Colonic mucosa (tissue), 4 donors: ENCODE data around the gene SLC27A1. TPM values are rescaled to one million over a fixed set of nuclear protein-coding genes. Genes with fewer than 3 reads are reported as not detected.

ENCODE experiments used
- DNase-seq: peaks from one replicate; pipeline ENCODE4 v3.0.0-alpha.2; 2020
- H3K27ac ChIP-seq: fragments of 200-600 bp; one replicate; pipeline ENCODE4 v1.8.0; 2021
- H3K27me3 ChIP-seq: fragments of 200-600 bp; one replicate; pipeline ENCODE4 v1.8.0; 2021
- H3K36me3 ChIP-seq: fragments of 200-600 bp; one replicate; pipeline ENCODE4 v1.8.0; 2021
- H3K4me1 ChIP-seq: fragments of 200-600 bp; one replicate; pipeline ENCODE4 v1.8.0; 2021; ENCODE audit warnings: mild to moderate bottlenecking
- H3K4me3 ChIP-seq: fragments of 200-600 bp; one replicate; pipeline ENCODE4 v1.8.0; 2021
- H3K9ac ChIP-seq, 2 donors: one replicate each; pipeline ENCODE4 v1.7.0; 2013; ENCODE audit warnings: control low read depth in 2 of 2, low read depth in 2 of 2, low read length in 2 of 2
- H3K9me3 ChIP-seq: fragments of 200-600 bp; one replicate; pipeline ENCODE4 v1.8.0; 2021
- intact Hi-C: fragments of 100-400 bp; cut with DNase I; formaldehyde crosslinking; loops from one replicate; pipeline ENCODE4 v1.14.1; 2022
- total RNA-seq, 2 donors: library from RNA; stranded (reverse); fragmentation: NEBNext Ultra II Directional in 1 of 2; extraction: Animal tissue kit (Norgen Biotek cat#: 25700) in 1 of 2; gene quantifications; one replicate each; pipeline ENCODE4 v1.2.1, GENCODE V29; 2021
- TF ChIP-seq, protein P1 (sequence below): fragments of 200-600 bp; IDR thresholded peaks from one replicate; pipeline ENCODE4 v1.8.0; 2022; ENCODE audit warnings: antibody characterized with exemption, mild to moderate bottlenecking
- donor health status: healthy.
- donor health status: DM: no; HTN: no; CAD: no.
- donor health status: DM: no; HTN: no; CAD: no.

The SLC27A1 gene
- total RNA-seq, 2 donors from 2014 or later = 4.2 to 5.1 TPM

DNA sequence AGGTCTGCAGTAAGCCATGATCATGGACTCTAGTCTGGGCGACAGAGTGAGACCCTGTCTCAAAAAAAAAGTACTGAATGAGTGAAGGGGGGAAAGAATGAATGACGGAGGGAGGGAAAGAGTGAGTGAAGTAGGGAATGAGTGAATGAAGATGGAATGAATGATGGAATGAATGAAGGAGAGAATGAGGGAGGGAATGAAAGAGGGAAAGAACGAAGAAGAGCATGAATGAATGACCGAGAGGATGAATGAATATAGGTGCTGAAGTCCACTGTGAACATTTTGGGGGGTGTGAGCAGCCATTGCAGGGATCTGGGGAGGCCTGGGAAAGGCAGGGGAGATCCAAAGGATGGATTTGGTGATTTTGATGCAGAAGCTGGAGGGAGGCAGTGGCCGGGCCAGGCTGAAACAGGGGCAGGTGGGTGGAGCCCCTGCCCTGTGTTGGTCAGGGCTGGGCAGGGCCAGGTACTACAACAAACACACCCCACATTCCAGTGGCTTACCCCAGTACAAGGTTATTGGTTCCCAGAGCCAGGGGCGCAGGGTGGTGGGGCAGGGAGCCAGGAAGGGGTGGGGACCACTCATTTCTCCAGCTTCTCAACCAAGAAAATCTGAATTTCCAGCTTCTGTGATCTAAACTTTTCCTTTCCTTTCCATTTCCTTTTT is 14.3 kb downstream of the SLC27A1 start:
- no peak overlapping the region for H3K9ac ChIP-seq
- no peak overlapping the region for H3K4me3 ChIP-seq
- TF ChIP-seq, protein P1, sequence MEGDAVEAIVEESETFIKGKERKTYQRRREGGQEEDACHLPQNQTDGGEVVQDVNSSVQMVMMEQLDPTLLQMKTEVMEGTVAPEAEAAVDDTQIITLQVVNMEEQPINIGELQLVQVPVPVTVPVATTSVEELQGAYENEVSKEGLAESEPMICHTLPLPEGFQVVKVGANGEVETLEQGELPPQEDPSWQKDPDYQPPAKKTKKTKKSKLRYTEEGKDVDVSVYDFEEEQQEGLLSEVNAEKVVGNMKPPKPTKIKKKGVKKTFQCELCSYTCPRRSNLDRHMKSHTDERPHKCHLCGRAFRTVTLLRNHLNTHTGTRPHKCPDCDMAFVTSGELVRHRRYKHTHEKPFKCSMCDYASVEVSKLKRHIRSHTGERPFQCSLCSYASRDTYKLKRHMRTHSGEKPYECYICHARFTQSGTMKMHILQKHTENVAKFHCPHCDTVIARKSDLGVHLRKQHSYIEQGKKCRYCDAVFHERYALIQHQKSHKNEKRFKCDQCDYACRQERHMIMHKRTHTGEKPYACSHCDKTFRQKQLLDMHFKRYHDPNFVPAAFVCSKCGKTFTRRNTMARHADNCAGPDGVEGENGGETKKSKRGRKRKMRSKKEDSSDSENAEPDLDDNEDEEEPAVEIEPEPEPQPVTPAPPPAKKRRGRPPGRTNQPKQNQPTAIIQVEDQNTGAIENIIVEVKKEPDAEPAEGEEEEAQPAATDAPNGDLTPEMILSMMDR = no peak
- H3K4me1 ChIP-seq = peaks cover 4% of the 10 kb centered on the region
- H3K27me3 ChIP-seq = no peaks in the 10 kb centered on the region
- intact Hi-C loops = no loop called here
- H3K9me3 ChIP-seq = no peaks in the 10 kb centered on the region
- H3K27ac ChIP-seq = no peak overlapping the region
- no peaks in the 10 kb centered on the region for H3K36me3 ChIP-seq
- DNase-seq = no peak

DNA sequence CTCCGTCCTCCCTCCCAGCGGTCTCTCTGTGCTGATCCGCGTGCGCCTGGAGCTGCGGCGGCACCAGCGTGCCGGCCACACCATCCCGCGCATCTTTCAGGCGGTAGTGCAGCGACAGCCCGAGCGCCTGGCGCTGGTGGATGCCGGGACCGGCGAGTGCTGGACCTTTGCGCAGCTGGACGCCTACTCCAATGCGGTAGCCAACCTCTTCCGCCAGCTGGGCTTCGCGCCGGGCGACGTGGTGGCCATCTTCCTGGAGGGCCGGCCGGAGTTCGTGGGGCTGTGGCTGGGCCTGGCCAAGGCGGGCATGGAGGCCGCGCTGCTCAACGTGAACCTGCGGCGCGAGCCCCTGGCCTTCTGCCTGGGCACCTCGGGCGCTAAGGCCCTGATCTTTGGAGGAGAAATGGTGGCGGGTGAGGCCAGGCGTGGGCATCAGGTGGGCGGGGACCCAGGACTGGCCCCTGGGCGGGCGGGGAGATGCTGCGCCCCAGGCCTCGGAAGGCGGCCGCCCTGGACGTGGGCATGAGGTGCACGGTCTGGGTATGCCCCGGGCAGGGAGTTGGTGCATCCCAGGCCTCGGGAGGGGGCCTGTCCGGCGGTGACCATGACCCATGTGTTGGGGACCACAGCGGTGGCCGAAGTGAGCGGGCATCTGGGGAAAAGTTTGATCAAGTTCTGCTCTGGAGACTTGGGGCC is 16.4 kb downstream of the SLC27A1 start:
- H3K36me3 ChIP-seq = no peaks in the 10 kb centered on the region
- H3K9ac ChIP-seq = no peak overlapping the region
- H3K9me3 ChIP-seq = no peaks in the 10 kb centered on the region
- H3K27ac ChIP-seq = no peak overlapping the region
- intact Hi-C loops = no loop called here
- peaks cover 4% of the 10 kb centered on the region for H3K4me1 ChIP-seq
- H3K27me3 ChIP-seq = no peaks in the 10 kb centered on the region
- TF ChIP-seq, protein P1 = no peak
- no peak for DNase-seq
- H3K4me3 ChIP-seq = no peak overlapping the region

DNA sequence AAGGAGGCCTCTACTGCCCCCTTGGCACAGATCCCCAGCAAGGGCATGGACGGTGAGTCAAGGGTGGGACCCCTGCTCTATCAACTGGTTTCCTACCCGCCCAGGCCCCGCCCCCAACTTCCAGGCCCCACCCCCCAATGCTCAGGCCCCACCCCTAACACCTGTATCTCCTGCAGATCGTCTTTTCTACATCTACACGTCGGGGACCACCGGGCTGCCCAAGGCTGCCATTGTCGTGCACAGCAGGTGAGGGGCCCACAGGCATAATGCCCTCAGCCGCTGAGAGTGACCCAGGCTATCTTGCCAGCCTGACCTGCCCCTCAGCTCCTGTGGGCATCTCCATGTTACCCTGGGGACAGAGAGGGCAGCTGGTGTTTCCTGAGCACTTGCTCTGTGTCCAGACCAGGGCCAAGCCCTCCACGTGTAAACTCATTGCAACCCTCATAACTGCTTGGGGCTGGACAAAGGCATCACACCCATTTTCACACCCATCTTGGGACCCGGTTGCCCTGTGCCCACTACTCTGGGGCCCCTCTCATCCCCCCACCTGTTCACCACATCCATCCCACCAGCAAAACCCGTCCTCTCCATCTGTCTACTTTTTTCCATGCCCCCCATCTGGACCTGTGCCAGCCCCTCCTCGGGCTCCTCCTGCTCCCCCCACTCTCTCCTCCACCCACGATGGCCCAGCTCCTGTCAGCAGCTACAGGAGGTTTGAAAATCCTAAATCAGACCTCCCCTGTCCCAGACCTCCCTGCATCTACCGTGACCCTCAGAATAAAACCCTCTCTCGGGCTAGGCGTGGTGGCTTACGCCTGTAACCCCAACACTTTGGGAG is 17.2 kb downstream of the SLC27A1 start:
- H3K9me3 ChIP-seq = no peaks in the 10 kb centered on the region
- intact Hi-C loops = no loop called here
- H3K36me3 ChIP-seq = no peaks in the 10 kb centered on the region
- no peak overlapping the region for H3K27ac ChIP-seq
- no peaks in the 10 kb centered on the region for H3K27me3 ChIP-seq
- peaks cover 4% of the 10 kb centered on the region for H3K4me1 ChIP-seq
- H3K9ac ChIP-seq = no peak overlapping the region
- TF ChIP-seq, protein P1 = no peak
- no peak overlapping the region for H3K4me3 ChIP-seq
- DNase-seq = no peak

DNA sequence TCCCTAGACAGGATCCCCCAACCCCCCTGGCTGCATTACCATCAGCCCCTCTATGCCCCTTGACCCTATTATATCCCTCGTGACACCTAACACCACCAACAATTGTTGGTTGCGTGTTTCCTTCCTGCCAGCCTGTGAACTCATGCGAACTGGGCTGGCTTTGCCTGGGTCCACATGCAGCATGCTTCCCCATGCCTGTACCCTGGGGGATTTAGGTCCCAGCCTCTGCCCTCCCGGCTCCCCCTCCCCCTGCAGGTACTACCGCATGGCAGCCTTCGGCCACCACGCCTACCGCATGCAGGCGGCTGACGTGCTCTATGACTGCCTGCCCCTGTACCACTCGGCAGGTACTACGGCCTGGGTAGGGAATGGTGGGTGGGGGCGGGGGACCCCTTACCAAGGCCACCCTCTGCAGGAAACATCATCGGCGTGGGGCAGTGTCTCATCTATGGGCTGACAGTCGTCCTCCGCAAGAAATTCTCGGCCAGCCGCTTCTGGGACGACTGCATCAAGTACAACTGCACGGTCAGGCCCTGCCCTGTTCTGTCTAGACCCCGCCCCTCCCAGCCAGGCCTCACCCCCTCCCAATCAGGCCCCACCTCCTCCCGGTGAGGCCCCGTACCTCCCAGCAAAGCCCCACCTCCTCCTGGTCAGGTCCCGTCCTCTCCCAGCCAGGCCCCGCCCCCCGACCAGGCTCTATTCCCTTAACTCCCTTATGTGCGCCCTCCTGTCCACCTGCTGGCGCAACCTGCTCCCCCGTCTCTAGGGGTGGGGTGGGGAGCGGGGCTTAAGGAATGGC is 18.5 kb downstream of the SLC27A1 start:
- TF ChIP-seq, protein P1 = no peak
- Histone ChIP-seq H3K4me1 (peaks cover 4% of the 10 kb centered on the region), H3K9ac (peak overlapping the region; percentile 40 to 63), H3K36me3 (no peaks in the 10 kb centered on the region), H3K27ac (no peak overlapping the region), H3K4me3 (peak overlapping the region; percentile 26), H3K27me3 (no peaks in the 10 kb centered on the region), H3K9me3 (no peaks in the 10 kb centered on the region)
- intact Hi-C loops = no loop called here
- peak; percentile 94 for DNase-seq
